Measurements from ENCODE around the gene AHCY.

DNA sequence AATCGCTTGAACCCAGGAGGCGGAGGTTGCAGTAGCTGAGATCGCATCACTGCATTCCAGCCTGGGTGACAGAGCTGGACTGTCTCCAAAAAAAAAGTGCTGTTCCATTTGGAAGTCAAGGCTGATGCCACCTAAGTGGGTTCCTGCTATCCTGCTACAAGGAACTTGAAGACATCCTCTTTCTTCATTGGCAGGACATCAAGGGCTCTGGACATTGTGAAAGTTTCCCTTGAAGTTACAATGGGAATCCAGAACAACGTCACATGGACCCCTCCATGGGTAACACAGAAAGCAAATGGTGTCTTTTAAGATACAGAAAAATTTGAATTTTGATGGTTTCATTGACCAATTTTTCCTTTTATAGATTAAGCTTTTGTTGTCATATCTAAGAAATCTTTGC, 44.4 kb upstream of the AHCY start:
- TF ChIP-seq, protein P1, sequence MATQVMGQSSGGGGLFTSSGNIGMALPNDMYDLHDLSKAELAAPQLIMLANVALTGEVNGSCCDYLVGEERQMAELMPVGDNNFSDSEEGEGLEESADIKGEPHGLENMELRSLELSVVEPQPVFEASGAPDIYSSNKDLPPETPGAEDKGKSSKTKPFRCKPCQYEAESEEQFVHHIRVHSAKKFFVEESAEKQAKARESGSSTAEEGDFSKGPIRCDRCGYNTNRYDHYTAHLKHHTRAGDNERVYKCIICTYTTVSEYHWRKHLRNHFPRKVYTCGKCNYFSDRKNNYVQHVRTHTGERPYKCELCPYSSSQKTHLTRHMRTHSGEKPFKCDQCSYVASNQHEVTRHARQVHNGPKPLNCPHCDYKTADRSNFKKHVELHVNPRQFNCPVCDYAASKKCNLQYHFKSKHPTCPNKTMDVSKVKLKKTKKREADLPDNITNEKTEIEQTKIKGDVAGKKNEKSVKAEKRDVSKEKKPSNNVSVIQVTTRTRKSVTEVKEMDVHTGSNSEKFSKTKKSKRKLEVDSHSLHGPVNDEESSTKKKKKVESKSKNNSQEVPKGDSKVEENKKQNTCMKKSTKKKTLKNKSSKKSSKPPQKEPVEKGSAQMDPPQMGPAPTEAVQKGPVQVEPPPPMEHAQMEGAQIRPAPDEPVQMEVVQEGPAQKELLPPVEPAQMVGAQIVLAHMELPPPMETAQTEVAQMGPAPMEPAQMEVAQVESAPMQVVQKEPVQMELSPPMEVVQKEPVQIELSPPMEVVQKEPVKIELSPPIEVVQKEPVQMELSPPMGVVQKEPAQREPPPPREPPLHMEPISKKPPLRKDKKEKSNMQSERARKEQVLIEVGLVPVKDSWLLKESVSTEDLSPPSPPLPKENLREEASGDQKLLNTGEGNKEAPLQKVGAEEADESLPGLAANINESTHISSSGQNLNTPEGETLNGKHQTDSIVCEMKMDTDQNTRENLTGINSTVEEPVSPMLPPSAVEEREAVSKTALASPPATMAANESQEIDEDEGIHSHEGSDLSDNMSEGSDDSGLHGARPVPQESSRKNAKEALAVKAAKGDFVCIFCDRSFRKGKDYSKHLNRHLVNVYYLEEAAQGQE (IDR thresholded peaks at IDR 0.05; ENCODE audit: insufficient read depth in 1 of 2, low read depth in 2 of 2, low read length in 2 of 2): no peak
- TF ChIP-seq POLR2AphosphoS5 (IDR thresholded peaks at IDR 0.05; ENCODE audit: low read depth, low read length) (no peak), TAF1 (IDR thresholded peaks at IDR 0.05; ENCODE audit: borderline replicate concordance, insufficient read depth, low read length) (no peak), SIN3A (IDR thresholded peaks at IDR 0.05; ENCODE audit: borderline replicate concordance, insufficient read depth, low read length) (no peak)
